Neuron (in vitro differentiated cells): Measurements from ENCODE around the gene CCNL1.
"Not testable (repeated sequence)": the region's sequence is repeated elsewhere in the genome, so short reads cannot be mapped to it uniquely, and the experiment has no call there.

Source experiments
- H2AFZ ChIP-seq: one replicate; pipeline ENCODE4 v1.6.1; 2013; ENCODE audit warnings: low read depth, mild to moderate bottlenecking, inconsistent platforms, low read length, moderate library complexity
- H3K27me3 ChIP-seq: one replicate; pipeline ENCODE4 v1.6.1; 2013; ENCODE audit warnings: low read length; ENCODE audit not compliant: insufficient read depth
- H3K36me3 ChIP-seq: one replicate; pipeline ENCODE4 v1.6.1; 2013; ENCODE audit warnings: low read length; ENCODE audit not compliant: insufficient read depth
- H3K4me1 ChIP-seq: one replicate; pipeline ENCODE4 v1.6.1; 2013; ENCODE audit warnings: low read length; ENCODE audit not compliant: insufficient read depth
- H3K4me3 ChIP-seq: 2 replicates; pipeline ENCODE4 v1.5.1; 2013; ENCODE audit warnings: mild to moderate bottlenecking, low read length, moderate library complexity
- H3K9me3 ChIP-seq: one replicate; pipeline ENCODE4 v1.6.1; 2013; ENCODE audit warnings: low read length

CCNL1 gene

GRCh38 chr3:157163217-157163953 is 3.4 kb upstream of the CCNL1 start:
- no peak overlapping the region for H3K4me3 ChIP-seq
- no peaks in the 10 kb centered on the region for H3K27me3 ChIP-seq
- peaks cover 14% of the 10 kb centered on the region for H3K4me1 ChIP-seq
- no peaks in the 10 kb centered on the region for H3K9me3 ChIP-seq
- peaks cover 4% of the 10 kb centered on the region for H3K36me3 ChIP-seq
- H2AFZ ChIP-seq: no peak overlapping the region

GRCh38 chr3:157162620-157163019 is 2.7 kb upstream of the CCNL1 start:
- H2AFZ ChIP-seq, H3K4me3 ChIP-seq, H3K9me3 ChIP-seq, H3K27me3 ChIP-seq: not testable (repeated sequence)
- Histone ChIP-seq H3K4me1 (peaks cover 21% of the 10 kb centered on the region), H3K36me3 (peaks cover 12% of the 10 kb centered on the region)

GRCh38 chr3:157160658-157161424 is 894 bp upstream of the CCNL1 start:
- no peaks in the 10 kb centered on the region for H3K9me3 ChIP-seq
- peaks cover 29% of the 10 kb centered on the region for H3K36me3 ChIP-seq
- H3K4me3 ChIP-seq: peak overlapping the region; percentile 68
- H3K27me3 ChIP-seq: no peaks in the 10 kb centered on the region
- H3K4me1 ChIP-seq: peaks cover 39% of the 10 kb centered on the region
- H2AFZ ChIP-seq: peak overlapping the region; percentile 27

GRCh38 chr3:157159037-157159761 is 748 bp downstream of the CCNL1 start:
- Histone ChIP-seq H3K36me3 (peaks cover 46% of the 10 kb centered on the region), H3K4me1 (peaks cover 52% of the 10 kb centered on the region), H3K9me3 (no peaks in the 10 kb centered on the region), H2AFZ (no peak overlapping the region), H3K27me3 (no peaks in the 10 kb centered on the region), H3K4me3 (peak overlapping the region; percentile 68)

GRCh38 chr3:157157836-157158235 is 2.1 kb downstream of the CCNL1 start:
- Histone ChIP-seq H3K4me1 (peaks cover 52% of the 10 kb centered on the region), H2AFZ (no peak overlapping the region), H3K9me3 (no peaks in the 10 kb centered on the region), H3K36me3 (peaks cover 60% of the 10 kb centered on the region), H3K4me3 (peak overlapping the region; percentile 68), H3K27me3 (no peaks in the 10 kb centered on the region)

- H3K27me3 ChIP-seq: no peaks in the 10 kb centered on the region
- no peaks in the 10 kb centered on the region for H3K9me3 ChIP-seq
- peak overlapping the region; percentile 68 for H3K4me3 ChIP-seq
- H3K4me1 ChIP-seq: peaks cover 52% of the 10 kb centered on the region
- H2AFZ ChIP-seq: no peak overlapping the region
- peaks cover 68% of the 10 kb centered on the region for H3K36me3 ChIP-seq
Observed at GRCh38 chr3:157156837-157157635, 2.9 kb downstream of the CCNL1 start.

GRCh38 chr3:157155591-157155990 is 4.4 kb downstream of the CCNL1 start:
- peaks cover 82% of the 10 kb centered on the region for H3K36me3 ChIP-seq
- H3K4me1 ChIP-seq: peaks cover 46% of the 10 kb centered on the region
- H3K9me3 ChIP-seq: no peaks in the 10 kb centered on the region
- H3K4me3 ChIP-seq: no peak overlapping the region
- no peaks in the 10 kb centered on the region for H3K27me3 ChIP-seq
- no peak overlapping the region for H2AFZ ChIP-seq

GRCh38 chr3:157154563-157155330 is 5.2 kb downstream of the CCNL1 start:
- no peaks in the 10 kb centered on the region for H3K9me3 ChIP-seq
- H3K4me3 ChIP-seq: no peak overlapping the region
- H3K36me3 ChIP-seq: peaks cover 90% of the 10 kb centered on the region
- H2AFZ ChIP-seq: no peak overlapping the region
- H3K27me3 ChIP-seq: no peaks in the 10 kb centered on the region
- H3K4me1 ChIP-seq: peaks cover 43% of the 10 kb centered on the region

GRCh38 chr3:157152930-157153329 is 7.0 kb downstream of the CCNL1 start:
- Histone ChIP-seq H3K4me3 (no peak overlapping the region), H3K9me3 (no peaks in the 10 kb centered on the region), H2AFZ (no peak overlapping the region), H3K36me3 (peaks cover 100% of the 10 kb centered on the region), H3K4me1 (peaks cover 34% of the 10 kb centered on the region), H3K27me3 (no peaks in the 10 kb centered on the region)

GRCh38 chr3:157152438-157152837 is 7.5 kb downstream of the CCNL1 start:
- H3K4me1 ChIP-seq: peaks cover 29% of the 10 kb centered on the region
- no peak overlapping the region for H3K4me3 ChIP-seq
- H3K27me3 ChIP-seq: no peaks in the 10 kb centered on the region
- peaks cover 100% of the 10 kb centered on the region for H3K36me3 ChIP-seq
- no peaks in the 10 kb centered on the region for H3K9me3 ChIP-seq
- H2AFZ ChIP-seq: no peak overlapping the region

GRCh38 chr3:157151627-157152026 is 8.3 kb downstream of the CCNL1 start:
- no peaks in the 10 kb centered on the region for H3K27me3 ChIP-seq
- H3K4me1 ChIP-seq: peaks cover 21% of the 10 kb centered on the region
- no peaks in the 10 kb centered on the region for H3K9me3 ChIP-seq
- H2AFZ ChIP-seq: no peak overlapping the region
- no peak overlapping the region for H3K4me3 ChIP-seq
- H3K36me3 ChIP-seq: peaks cover 100% of the 10 kb centered on the region

- H3K36me3 ChIP-seq: peaks cover 100% of the 10 kb centered on the region
- H3K27me3 ChIP-seq: no peaks in the 10 kb centered on the region
- no peak overlapping the region for H3K4me3 ChIP-seq
- H2AFZ ChIP-seq: no peak overlapping the region
- H3K9me3 ChIP-seq: no peaks in the 10 kb centered on the region
- H3K4me1 ChIP-seq: peaks cover 16% of the 10 kb centered on the region
Observed at GRCh38 chr3:157151151-157151550, 8.8 kb downstream of the CCNL1 start.
